ENCODE results near the gene UGT1A4. TPM values are rescaled to one million over a fixed set of nuclear protein-coding genes. Genes with fewer than 3 reads are reported as not detected.

UGT1A4 gene
- total and polyA plus RNA-seq, 10 of the 15 experiments (the other 5 are each of a cell fraction or from before 2014, with no cell fraction given), result not detected

GRCh38 chr2:233799087-233799665 lies 80.6 kb downstream of the UGT1A4 start:
- no peak overlapping the region for H3K4me3 ChIP-seq
- no peak overlapping the region for H2AFZ ChIP-seq (ENCODE audit: control insufficient read depth, low read depth, low read length)
- intact Hi-C loops (cut with micrococcal nuclease; ENCODE audit: unreplicated experiment), result no loop called here
- ATAC-seq (no peak), DNase-seq (ENCODE audit: low read depth, low spot score) (no peak), FAIRE-seq (no peak)
- SMC1A ChIA-PET (ENCODE audit: uncharacterized antibody, unreplicated experiment), result no interaction called here
- no peaks in the 10 kb centered on the region for H3K4me1 ChIP-seq (ENCODE audit: control insufficient read depth, insufficient read depth, low read length)
- H3K27me3 ChIP-seq (replicated peaks in 1 of 2; ENCODE audit: control insufficient read depth in 2 of 2, insufficient read depth in 2 of 2, low read length in 1 of 2), result no peaks in the 10 kb centered on the region; a peak in 1 of 4 replicates
- no peaks in the 10 kb centered on the region for H3K36me3 ChIP-seq (ENCODE audit: control insufficient read depth in 2 of 2, insufficient read depth in 2 of 2, low read length in 1 of 2)
- RAD21 ChIA-PET (ENCODE audit: unreplicated experiment), result no interaction called here
- H4K20me1 ChIP-seq (ENCODE audit: control insufficient read depth, insufficient read depth), result no peaks in the 10 kb centered on the region
- 25% methylated on average over 7 of the region's 7 CpGs for WGBS (ENCODE audit: insufficient coverage, insufficient replicate concordance, low lambda C conversion rate, missing lambda C conversion rate)
- H3K27ac ChIP-seq (ENCODE audit: control insufficient read depth, insufficient read depth), result no peak overlapping the region
- POLR2A ChIA-PET, result no interaction called here
- no peaks in the 10 kb centered on the region for H3K9me3 ChIP-seq (replicated peaks; ENCODE audit: control insufficient read depth, insufficient read depth, low read length)
- no peak overlapping the region for H3K9ac ChIP-seq (ENCODE audit: control insufficient read depth, insufficient read depth, low read length)
- in situ Hi-C loops (cut with MboI), result no loop called here
- no TSS peak for BruUV-seq (replicated peaks)
- H3K79me2 ChIP-seq (ENCODE audit: control insufficient read depth, insufficient read depth, low read length), result no peaks in the 10 kb centered on the region
- CTCF ChIA-PET, result no interaction called here
- H3K4me2 ChIP-seq (ENCODE audit: control insufficient read depth, insufficient read depth), result no peak overlapping the region
- TF ChIP-seq CEBPB (IDR thresholded peaks at IDR 0.05; ENCODE audit: borderline replicate concordance in 1 of 2, low read depth in 2 of 2, low read length in 2 of 2) (no peak), HSF1 (IDR thresholded peaks at IDR 0.05; ENCODE audit: low read depth, low read length) (no peak), IKZF1 (conservative IDR thresholded peaks at IDR 0.05) (no peak), MLLT1 (IDR thresholded peaks at IDR 0.05) (no peak), NR2F1 (conservative IDR thresholded peaks at IDR 0.05) (no peak), BCL3 (IDR thresholded peaks at IDR 0.05; ENCODE audit: borderline replicate concordance, insufficient read depth, low read depth, low read length, poor library complexity, severe bottlenecking) (no peak), ELK1 (IDR thresholded peaks at IDR 0.05; ENCODE audit: low read depth, low read length) (no peak), BCLAF1 (IDR thresholded peaks at IDR 0.05) (no peak), PBX3 (IDR thresholded peaks at IDR 0.05; ENCODE audit: insufficient replicate concordance, low read depth, low read length) (no peak)

Measured in GM12878 (cell line).